SK-N-SH treated with all-trans-retinoic acid at 6 μM for 48 hours (cell line): ENCODE measurements around the gene EPHB2.

ENCODE experiments used
- ATAC-seq: fragments of 200-7000 bp; cut with Tn5 transposase; 3 replicates; pipeline ENCODE4 v1.9.1; 2020; ENCODE audit warnings: mild to moderate bottlenecking, moderate library complexity
- ARNTL ChIP-seq: fragments of 450-650 bp; formaldehyde crosslinking; IDR thresholded peaks from 2 replicates; pipeline ENCODE4 v1.5.0; 2020; ENCODE audit warnings: low read depth, mild to moderate bottlenecking, moderate library complexity, borderline replicate concordance
- BACH2 ChIP-seq: fragments of 250-450 bp; sonication (Bioruptor Pico); IDR thresholded peaks from 2 replicates; pipeline ENCODE4 v1.9.0; 2021; ENCODE audit warnings: mild to moderate bottlenecking, borderline replicate concordance
- CSDC2 ChIP-seq: fragments of 250-450 bp; sonication (Bioruptor Pico); IDR thresholded peaks from 2 replicates; pipeline ENCODE4 v1.5.0; 2020; ENCODE audit warnings: mild to moderate bottlenecking, moderate library complexity
- ESRRG ChIP-seq: fragments of 250-450 bp; sonication (Bioruptor Pico); IDR thresholded peaks from 2 replicates; pipeline ENCODE4 v1.6.1; 2021; ENCODE audit warnings: mild to moderate bottlenecking
- GLIS3 ChIP-seq: fragments of 250-450 bp; sonication (Bioruptor Pico); IDR thresholded peaks from 2 replicates; pipeline ENCODE4 v1.5.0; 2020; ENCODE audit warnings: mild to moderate bottlenecking, moderate library complexity
- ISL1 ChIP-seq: fragments of 250-450 bp; sonication (Bioruptor Pico); IDR thresholded peaks from 2 replicates; pipeline ENCODE4 v2.1.2; 2022; ENCODE audit warnings: mild to moderate bottlenecking, moderate library complexity
- PPARA ChIP-seq: fragments of 250-450 bp; sonication (Bioruptor Pico); IDR thresholded peaks from 2 replicates; pipeline ENCODE4 v1.5.0; 2020; ENCODE audit warnings: mild to moderate bottlenecking, borderline replicate concordance
- RARB ChIP-seq: fragments of 250-450 bp; sonication (Bioruptor Pico); IDR thresholded peaks from 2 replicates; pipeline ENCODE4 v1.8.0; 2021; ENCODE audit warnings: mild to moderate bottlenecking, moderate library complexity
- SNAI2 ChIP-seq: fragments of 250-450 bp; sonication (Bioruptor Pico); IDR thresholded peaks from 2 replicates; pipeline ENCODE4 v1.5.0; 2020; ENCODE audit warnings: mild to moderate bottlenecking, moderate library complexity
- TCF4 ChIP-seq: fragments of 250-450 bp; sonication (Bioruptor Pico); IDR thresholded peaks from 2 replicates; pipeline ENCODE4 v1.8.0; 2021; ENCODE audit warnings: mild to moderate bottlenecking, moderate library complexity, borderline replicate concordance
- TOX ChIP-seq: fragments of 250-450 bp; sonication (Bioruptor Pico); IDR thresholded peaks from 2 replicates; pipeline ENCODE4 v1.8.0; 2021; ENCODE audit warnings: mild to moderate bottlenecking, moderate library complexity, borderline replicate concordance
- ZC3H10 ChIP-seq: fragments of 250-450 bp; sonication (Bioruptor Pico); IDR thresholded peaks from 2 replicates; pipeline ENCODE4 v1.5.1; 2021; ENCODE audit warnings: mild to moderate bottlenecking, moderate library complexity
- ZFP3 ChIP-seq: fragments of 250-450 bp; sonication (Bioruptor Pico); IDR thresholded peaks from 2 replicates; pipeline ENCODE4 v1.5.0; 2020; ENCODE audit warnings: mild to moderate bottlenecking, moderate library complexity
- ZFP30 ChIP-seq: fragments of 450-650 bp; formaldehyde crosslinking; IDR thresholded peaks from 2 replicates; pipeline ENCODE4 v1.5.0; 2022; ENCODE audit warnings: mild to moderate bottlenecking, moderate library complexity
- ZNF565 ChIP-seq: fragments of 450-650 bp; formaldehyde crosslinking; conservative IDR thresholded peaks from 2 replicates; pipeline ENCODE4 v1.5.0; 2020; ENCODE audit warnings: low read depth, mild to moderate bottlenecking, moderate library complexity
- ZNF70 ChIP-seq: fragments of 450-650 bp; formaldehyde crosslinking; IDR thresholded peaks from 2 replicates; pipeline ENCODE4 v1.5.0; 2020; ENCODE audit warnings: mild to moderate bottlenecking, moderate library complexity
- ZNF8 ChIP-seq: fragments of 450-650 bp; formaldehyde crosslinking; IDR thresholded peaks from 2 replicates; pipeline ENCODE4 v1.5.0; 2020; ENCODE audit warnings: mild to moderate bottlenecking, moderate library complexity
- TF ChIP-seq, protein P1 (sequence below): fragments of 250-450 bp; sonication (Bioruptor Pico); IDR thresholded peaks from 2 replicates; pipeline ENCODE4 v1.5.0; 2020; ENCODE audit warnings: mild to moderate bottlenecking, moderate library complexity
- TF ChIP-seq, protein P2 (sequence below): fragments of 250-450 bp; sonication (Bioruptor Pico); IDR thresholded peaks from 2 replicates; pipeline ENCODE4 v1.5.1; 2020; ENCODE audit warnings: low read depth, mild to moderate bottlenecking, moderate library complexity
- TF ChIP-seq, protein P3 (sequence below): fragments of 250-450 bp; sonication (Bioruptor Pico); IDR thresholded peaks from 2 replicates; pipeline ENCODE4 v1.5.1; 2021; ENCODE audit warnings: mild to moderate bottlenecking, moderate library complexity
- TF ChIP-seq, protein P4 (sequence below): fragments of 250-450 bp; sonication (Bioruptor Pico); IDR thresholded peaks from 2 replicates; pipeline ENCODE4 v1.8.0; 2021; ENCODE audit warnings: low read depth, mild to moderate bottlenecking, moderate library complexity, borderline replicate concordance

Gene EPHB2

DNA sequence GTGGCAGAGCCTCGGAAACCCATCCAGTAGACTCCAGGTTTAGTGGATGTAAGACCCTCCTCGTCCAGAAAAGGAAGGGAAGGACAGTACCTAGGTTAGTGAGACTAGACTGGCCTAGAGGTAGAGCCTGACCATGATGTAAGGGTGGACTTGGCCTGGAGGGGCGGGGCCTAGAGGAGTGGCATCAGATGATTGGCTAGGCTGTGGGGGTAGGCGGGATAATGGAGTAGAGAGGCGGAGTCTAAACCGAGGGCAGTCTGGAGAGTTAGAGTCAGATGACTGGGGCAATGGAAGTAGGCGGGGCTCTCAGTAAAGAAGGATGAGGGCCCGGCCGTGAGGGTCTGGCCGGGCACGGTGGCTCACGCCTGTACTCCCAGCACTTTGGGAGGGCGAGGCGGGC, 70.1 kb downstream of the EPHB2 start:
- ATAC-seq = peak; percentile 91
- TF ChIP-seq RARB (CRISPR knock-in tag) (no peak), ESRRG (no peak), BACH2 (CRISPR knock-in tag) (no peak), GLIS3 (CRISPR knock-in tag) (no peak), ZFP3 (CRISPR knock-in tag) (no peak), ZC3H10 (CRISPR knock-in tag) (no peak), ARNTL (CRISPR knock-in tag) (no peak), ZNF565 (CRISPR knock-in tag) (no peak), CSDC2 (CRISPR knock-in tag) (no peak), SNAI2 (CRISPR knock-in tag) (no peak), ZFP30 (no peak)
- TF ChIP-seq, protein P1, sequence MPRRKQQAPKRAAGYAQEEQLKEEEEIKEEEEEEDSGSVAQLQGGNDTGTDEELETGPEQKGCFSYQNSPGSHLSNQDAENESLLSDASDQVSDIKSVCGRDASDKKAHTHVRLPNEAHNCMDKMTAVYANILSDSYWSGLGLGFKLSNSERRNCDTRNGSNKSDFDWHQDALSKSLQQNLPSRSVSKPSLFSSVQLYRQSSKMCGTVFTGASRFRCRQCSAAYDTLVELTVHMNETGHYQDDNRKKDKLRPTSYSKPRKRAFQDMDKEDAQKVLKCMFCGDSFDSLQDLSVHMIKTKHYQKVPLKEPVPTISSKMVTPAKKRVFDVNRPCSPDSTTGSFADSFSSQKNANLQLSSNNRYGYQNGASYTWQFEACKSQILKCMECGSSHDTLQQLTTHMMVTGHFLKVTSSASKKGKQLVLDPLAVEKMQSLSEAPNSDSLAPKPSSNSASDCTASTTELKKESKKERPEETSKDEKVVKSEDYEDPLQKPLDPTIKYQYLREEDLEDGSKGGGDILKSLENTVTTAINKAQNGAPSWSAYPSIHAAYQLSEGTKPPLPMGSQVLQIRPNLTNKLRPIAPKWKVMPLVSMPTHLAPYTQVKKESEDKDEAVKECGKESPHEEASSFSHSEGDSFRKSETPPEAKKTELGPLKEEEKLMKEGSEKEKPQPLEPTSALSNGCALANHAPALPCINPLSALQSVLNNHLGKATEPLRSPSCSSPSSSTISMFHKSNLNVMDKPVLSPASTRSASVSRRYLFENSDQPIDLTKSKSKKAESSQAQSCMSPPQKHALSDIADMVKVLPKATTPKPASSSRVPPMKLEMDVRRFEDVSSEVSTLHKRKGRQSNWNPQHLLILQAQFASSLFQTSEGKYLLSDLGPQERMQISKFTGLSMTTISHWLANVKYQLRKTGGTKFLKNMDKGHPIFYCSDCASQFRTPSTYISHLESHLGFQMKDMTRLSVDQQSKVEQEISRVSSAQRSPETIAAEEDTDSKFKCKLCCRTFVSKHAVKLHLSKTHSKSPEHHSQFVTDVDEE = no peak
- TF ChIP-seq, protein P2, sequence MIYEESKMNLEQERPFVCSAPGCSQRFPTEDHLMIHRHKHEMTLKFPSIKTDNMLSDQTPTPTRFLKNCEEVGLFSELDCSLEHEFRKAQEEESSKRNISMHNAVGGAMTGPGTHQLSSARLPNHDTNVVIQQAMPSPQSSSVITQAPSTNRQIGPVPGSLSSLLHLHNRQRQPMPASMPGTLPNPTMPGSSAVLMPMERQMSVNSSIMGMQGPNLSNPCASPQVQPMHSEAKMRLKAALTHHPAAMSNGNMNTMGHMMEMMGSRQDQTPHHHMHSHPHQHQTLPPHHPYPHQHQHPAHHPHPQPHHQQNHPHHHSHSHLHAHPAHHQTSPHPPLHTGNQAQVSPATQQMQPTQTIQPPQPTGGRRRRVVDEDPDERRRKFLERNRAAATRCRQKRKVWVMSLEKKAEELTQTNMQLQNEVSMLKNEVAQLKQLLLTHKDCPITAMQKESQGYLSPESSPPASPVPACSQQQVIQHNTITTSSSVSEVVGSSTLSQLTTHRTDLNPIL (CRISPR knock-in tag) = no peak
- TF ChIP-seq, protein P3, sequence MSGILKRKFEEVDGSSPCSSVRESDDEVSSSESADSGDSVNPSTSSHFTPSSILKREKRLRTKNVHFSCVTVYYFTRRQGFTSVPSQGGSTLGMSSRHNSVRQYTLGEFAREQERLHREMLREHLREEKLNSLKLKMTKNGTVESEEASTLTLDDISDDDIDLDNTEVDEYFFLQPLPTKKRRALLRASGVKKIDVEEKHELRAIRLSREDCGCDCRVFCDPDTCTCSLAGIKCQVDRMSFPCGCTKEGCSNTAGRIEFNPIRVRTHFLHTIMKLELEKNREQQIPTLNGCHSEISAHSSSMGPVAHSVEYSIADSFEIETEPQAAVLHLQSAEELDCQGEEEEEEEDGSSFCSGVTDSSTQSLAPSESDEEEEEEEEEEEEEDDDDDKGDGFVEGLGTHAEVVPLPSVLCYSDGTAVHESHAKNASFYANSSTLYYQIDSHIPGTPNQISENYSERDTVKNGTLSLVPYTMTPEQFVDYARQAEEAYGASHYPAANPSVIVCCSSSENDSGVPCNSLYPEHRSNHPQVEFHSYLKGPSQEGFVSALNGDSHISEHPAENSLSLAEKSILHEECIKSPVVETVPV (CRISPR knock-in tag) = no peak

DNA sequence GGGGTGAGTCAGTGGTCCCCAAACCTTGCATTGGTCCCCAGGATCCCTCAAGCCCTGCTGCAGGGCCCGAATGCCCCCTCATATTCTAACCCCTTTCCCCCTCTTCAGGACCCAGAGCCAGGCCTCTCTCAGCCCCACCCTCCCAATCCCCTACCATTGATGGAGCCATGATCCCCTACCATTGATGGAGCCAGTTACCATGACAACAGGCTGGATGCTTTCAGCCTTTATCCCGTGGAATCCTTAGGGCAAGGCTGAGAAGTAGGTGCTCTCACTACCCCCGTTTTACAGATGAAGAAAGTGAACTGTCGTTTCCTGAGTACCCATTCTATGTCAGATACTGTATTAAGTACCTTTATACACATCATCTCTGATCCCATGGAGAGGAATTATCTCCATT, 70.8 kb downstream of the EPHB2 start:
- ATAC-seq = no peak
- TF ChIP-seq ZNF8 (CRISPR knock-in tag) (no peak), SNAI2 (CRISPR knock-in tag) (no peak), TOX (no peak), ZC3H10 (CRISPR knock-in tag) (no peak), BACH2 (CRISPR knock-in tag) (no peak), GLIS3 (CRISPR knock-in tag) (no peak), ARNTL (CRISPR knock-in tag) (no peak), TCF4 (CRISPR knock-in tag) (no peak), CSDC2 (CRISPR knock-in tag) (no peak), ISL1 (CRISPR knock-in tag) (no peak)
- TF ChIP-seq, protein P2 (CRISPR knock-in tag) = no peak
- TF ChIP-seq, all 23 proteins: peak for 0

DNA sequence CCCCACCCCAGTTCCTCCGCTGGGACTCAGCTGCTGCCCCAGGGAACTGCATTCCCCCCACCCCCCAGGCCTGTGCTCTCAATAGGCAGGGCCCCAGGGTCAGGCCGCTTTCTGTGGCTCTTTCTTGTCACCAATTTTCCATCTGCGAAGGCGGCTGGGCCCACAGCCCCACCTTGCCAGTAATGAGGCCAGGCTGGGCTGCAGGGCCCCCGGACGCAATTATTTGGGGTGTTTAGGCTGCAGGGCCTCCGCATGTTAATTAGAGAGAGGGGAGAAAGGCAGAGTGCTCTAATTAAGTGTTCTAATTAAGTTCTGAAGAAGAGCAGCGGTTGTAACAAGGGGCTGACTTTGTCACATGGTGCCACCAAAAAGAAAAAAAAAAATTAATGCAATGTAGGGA, 71.8 kb downstream of the EPHB2 start:
- ATAC-seq = no peak
- TF ChIP-seq ESRRG = no peak
- TF ChIP-seq, protein P4, sequence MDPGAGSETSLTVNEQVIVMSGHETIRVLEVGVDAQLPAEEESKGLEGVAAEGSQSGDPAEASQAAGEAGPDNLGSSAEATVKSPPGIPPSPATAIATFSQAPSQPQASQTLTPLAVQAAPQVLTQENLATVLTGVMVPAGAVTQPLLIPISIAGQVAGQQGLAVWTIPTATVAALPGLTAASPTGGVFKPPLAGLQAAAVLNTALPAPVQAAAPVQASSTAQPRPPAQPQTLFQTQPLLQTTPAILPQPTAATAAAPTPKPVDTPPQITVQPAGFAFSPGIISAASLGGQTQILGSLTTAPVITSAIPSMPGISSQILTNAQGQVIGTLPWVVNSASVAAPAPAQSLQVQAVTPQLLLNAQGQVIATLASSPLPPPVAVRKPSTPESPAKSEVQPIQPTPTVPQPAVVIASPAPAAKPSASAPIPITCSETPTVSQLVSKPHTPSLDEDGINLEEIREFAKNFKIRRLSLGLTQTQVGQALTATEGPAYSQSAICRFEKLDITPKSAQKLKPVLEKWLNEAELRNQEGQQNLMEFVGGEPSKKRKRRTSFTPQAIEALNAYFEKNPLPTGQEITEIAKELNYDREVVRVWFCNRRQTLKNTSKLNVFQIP (CRISPR knock-in tag) = no peak
- TF ChIP-seq ZNF8 (CRISPR knock-in tag) = no peak
- no peak for TF ChIP-seq ISL1 (CRISPR knock-in tag)
- TF ChIP-seq ZNF565 (CRISPR knock-in tag) = no peak
- no peak for TF ChIP-seq TOX
- TF ChIP-seq, protein P3 (CRISPR knock-in tag) = no peak
- no peak for TF ChIP-seq PPARA (CRISPR knock-in tag)
- no peak for TF ChIP-seq RARB (CRISPR knock-in tag)
- TF ChIP-seq GLIS3 (CRISPR knock-in tag) = no peak
- no peak for TF ChIP-seq BACH2 (CRISPR knock-in tag)
- TF ChIP-seq, protein P1 = no peak
- no peak for TF ChIP-seq SNAI2 (CRISPR knock-in tag)
- TF ChIP-seq ZNF70 (CRISPR knock-in tag) = no peak
- TF ChIP-seq ZFP30 = no peak
- TF ChIP-seq ZC3H10 (CRISPR knock-in tag) = no peak
- TF ChIP-seq TCF4 (CRISPR knock-in tag) = no peak
